PC-9 (cell line): ENCODE data around the gene RNASE8.

Experiments
- EZH2 ChIP-seq: fragments of 200-600 bp; sonication (generic); IDR thresholded peaks from 2 replicates; pipeline ENCODE4 v1.8.0; 2017; ENCODE audit warnings: antibody characterized with exemption, low read depth
- TF ChIP-seq, protein P1 (sequence below): fragments of 200-600 bp; sonication (generic); conservative IDR thresholded peaks from 2 replicates; pipeline ENCODE4 v1.6.1; 2017; ENCODE audit warnings: mixed run types, antibody characterized with exemption, mild to moderate bottlenecking, moderate library complexity

DNA sequence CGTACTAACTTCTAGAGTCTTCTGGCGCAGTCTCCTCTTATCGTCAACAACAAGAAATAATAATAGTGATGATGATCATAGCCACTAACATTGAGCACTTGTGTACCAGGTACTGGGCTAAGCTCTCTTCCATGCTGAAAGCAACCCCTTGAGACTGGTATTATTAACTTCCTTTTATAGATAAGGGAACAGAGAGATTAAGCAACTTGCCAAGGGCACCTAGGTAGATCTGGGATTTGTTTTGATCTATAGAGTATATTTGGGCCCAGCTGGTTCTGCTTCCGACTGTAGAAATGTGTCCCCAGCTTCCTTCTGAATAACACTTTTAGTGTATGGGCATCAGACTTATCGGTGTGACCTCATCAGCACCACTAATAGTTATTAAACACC is 42.0 kb downstream of the RNASE8 start:
- TF ChIP-seq EZH2 = no peak
- TF ChIP-seq, protein P1, sequence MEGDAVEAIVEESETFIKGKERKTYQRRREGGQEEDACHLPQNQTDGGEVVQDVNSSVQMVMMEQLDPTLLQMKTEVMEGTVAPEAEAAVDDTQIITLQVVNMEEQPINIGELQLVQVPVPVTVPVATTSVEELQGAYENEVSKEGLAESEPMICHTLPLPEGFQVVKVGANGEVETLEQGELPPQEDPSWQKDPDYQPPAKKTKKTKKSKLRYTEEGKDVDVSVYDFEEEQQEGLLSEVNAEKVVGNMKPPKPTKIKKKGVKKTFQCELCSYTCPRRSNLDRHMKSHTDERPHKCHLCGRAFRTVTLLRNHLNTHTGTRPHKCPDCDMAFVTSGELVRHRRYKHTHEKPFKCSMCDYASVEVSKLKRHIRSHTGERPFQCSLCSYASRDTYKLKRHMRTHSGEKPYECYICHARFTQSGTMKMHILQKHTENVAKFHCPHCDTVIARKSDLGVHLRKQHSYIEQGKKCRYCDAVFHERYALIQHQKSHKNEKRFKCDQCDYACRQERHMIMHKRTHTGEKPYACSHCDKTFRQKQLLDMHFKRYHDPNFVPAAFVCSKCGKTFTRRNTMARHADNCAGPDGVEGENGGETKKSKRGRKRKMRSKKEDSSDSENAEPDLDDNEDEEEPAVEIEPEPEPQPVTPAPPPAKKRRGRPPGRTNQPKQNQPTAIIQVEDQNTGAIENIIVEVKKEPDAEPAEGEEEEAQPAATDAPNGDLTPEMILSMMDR = no peak
